HG02973 (cell line): ENCODE data around the gene MMP24.
"Not testable (repeated sequence)": the region's sequence is repeated elsewhere in the genome, so short reads cannot be mapped to it uniquely, and the experiment has no call there.

Source experiments
- ATAC-seq: cut with Tn5 transposase; IDR thresholded peaks from one replicate; pipeline ENCODE4 v1.9.1; 2021; ENCODE audit warnings: moderate library complexity; ENCODE audit not compliant: unreplicated experiment

MMP24 gene

DNA sequence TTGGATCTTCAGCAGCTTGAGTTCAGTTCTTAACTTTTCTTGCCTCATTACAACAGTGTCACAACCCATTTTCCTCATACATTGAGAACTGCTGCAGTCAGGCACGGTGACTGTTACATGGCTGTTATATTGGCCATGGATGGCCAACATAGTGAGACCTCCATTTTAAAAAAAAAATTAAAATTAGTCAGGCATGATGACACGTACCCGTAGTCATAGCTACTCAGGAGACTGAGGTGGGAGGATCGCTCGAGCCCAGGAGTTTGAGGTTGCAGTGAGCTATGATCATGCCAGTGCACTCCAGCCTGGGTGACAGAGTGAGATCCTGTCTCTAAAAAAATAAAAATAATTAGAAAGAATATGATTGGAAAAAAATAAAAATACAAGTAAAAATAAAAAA is 9.9 kb upstream of the MMP24 start:
- ATAC-seq: no peak

DNA sequence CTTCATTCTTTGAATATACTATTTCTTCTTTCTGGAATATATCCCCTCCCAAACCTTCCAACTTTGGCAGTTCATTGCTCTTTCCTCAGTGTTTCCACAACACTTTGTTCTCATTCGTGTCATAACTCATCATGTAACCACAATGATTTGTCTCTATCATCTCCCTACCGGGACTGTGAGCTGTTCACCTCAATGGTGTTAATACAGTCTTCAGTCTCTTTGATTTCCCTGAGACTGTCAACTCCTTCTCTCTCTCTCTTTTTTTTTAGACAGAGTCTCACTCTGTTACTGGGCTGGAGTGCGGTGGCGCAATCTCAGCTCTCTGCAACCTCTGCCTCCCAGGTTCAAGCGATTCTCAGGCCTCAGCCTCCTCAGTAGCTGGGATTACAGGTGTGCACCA is 2.5 kb upstream of the MMP24 start:
- no peak for ATAC-seq

DNA sequence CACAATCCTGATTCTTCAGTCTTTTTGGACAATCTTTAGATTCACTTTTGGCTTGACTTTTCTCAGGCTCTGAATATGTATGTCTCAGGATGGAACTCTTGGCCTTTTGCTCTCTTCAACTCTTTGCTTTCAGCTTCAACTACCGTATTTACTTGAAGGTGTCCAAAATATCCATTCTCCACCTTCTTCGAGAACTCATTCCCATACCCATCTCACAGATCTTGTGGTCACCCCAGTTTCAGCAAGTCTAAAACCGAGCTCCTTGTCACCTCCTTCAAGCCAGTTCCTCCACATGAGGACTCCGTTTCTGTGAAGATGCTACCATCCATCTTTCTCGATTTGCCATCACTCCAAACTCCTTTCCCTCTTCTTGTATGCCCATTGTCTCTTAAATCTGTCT is 2.0 kb upstream of the MMP24 start:
- no peak for ATAC-seq

DNA sequence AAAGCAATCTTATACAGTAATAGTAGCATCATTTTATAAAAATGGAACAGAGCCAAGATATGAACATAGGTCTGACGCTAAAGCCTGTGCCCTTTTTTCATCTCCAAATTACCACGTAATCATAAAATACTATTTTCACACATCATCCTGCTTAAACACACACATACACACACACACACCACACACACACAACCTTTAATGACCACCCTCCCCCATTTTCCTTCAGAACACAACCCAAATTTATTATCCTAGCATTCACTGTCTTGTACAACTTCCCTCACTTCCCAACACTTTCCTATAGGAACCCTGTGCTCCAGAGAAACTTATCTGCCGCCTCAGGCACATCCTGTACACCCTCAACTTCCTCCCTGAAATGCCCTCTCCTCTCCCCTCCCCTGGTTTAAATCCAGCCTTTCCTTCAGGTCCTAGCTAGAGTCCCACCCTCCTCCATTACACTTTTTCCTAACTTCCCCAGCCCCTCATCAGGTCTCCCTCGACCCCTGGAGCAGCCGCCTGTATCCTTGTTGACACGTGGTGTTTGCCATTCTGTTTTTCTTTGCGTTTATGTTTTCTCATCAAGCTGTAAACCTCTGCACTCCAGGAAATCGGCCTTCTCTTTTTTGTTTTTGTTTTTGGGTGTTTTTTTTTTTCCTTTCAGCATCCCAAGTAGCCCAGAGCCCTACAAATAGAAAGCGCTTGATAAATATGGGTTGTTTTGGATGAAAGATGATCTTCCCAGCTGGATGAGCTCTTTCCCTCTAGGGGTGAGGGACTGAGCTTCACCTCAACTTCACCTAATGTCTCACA is 968 bp upstream of the MMP24 start:
- no peak for ATAC-seq

DNA sequence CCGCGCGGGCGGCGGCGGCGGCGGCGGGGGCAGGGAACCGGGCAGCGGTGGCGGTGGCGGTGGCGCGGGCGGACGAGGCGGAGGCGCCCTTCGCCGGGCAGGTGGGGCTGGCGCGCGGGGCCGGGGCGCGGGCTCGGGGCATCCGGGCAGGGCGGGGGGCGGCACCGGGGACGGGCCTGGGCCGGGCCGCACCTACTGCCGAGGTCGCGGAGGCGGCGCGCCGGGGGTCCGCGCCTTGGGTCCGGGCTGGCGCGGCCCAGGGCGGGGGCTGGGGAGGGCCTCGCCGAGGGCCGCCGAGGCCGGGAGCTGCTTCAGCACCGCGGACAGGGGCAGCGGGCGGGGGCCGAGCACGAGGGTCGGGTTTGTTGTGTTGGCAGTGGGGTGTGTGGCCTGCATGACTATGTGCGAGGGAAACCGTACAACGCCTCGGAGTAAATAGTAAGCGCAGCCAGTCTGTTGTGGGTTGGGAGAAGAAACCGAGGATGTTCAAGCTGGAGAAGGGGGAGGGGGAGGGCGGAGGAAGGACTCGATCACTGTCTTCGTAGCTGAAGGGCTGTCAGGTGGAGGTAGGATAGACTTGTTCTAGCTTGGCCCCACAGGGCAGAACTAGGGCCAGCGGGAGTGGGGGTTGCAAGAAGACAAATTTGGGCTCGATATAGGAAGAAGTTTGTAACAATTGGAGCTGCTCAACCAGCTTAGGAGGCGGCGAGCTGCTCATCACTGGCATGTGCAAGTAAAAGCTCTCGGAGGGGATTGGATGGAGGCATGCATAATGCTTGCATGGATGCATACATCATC is 593 bp downstream of the MMP24 start:
- ATAC-seq: no peak

DNA sequence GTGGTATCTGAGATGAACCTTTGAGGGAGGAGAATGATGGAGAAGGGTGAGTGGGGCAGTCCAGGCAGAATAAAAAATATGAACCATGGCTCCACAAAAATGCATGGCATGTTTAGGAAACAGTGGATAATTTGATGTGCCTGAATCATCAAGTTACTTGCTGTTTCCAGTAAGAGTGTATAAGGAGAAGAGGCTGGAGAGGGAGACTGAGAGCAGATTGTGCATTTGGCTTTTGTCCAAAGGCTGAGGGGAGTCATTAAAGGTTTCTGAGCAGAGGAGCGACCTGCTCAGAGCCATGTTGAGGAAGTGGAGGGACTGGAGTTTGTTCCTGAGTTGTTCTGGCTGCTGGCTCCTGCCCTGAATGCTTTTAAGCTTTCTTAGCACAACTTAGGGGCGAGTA is 6.1 kb downstream of the MMP24 start:
- no peak for ATAC-seq

DNA sequence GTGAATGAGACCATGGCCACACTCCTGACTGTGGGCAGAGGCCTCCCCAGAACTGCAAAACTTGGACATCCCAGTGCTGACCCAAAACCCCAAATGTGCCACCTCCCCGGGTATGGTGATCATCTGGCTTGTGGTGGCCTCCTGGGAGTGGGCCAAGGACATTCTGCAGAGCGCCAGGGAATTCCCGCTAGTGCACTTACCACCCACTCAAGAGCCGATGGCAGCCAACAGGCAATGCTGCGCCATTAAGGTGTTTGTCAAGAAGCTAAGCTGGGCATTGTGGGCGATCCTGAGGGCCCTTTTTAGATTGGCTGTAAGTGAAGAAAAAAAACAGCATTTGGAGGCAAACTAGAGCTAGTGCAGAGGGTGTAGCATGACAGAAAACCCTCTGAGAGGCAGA is 9.4 kb downstream of the MMP24 start:
- no peak for ATAC-seq

DNA sequence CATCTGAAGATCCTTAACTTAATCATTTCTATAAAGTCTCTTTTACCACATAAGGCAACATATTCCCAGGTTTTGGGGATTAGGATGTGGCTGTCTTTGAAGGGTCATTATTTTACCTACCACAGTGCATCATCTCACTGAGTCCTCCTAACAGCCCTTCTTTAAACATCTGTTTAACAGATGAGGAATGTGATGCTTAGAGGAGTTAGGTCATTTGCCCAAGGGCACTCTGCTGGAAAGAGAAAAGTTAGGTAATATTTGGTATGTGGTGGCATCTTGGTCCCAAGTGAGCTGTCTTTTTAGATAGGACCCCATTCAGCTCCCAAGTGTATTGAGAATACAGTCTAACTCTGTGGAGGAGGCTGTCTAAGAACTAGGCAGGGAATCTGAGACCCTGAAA is 11.0 kb downstream of the MMP24 start:
- no peak for ATAC-seq

DNA sequence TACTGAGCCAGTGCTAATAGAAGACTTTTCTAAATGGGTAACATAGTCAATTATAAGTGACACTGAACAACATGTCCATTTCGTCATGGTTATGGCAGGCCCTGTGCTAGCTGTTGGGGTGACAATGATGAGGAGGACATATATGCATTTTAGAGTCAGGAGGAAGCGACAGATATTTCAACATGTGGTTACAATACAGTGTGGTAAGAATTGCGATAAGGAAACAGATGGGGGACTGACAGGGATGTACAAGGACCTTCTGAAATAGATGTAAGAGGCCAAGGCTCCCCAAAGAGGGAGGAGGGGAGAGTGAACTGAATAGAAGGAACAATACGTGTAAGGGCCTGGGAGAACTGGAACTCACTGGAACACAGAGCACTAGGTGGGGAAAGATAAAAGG is 11.7 kb downstream of the MMP24 start:
- no peak for ATAC-seq

DNA sequence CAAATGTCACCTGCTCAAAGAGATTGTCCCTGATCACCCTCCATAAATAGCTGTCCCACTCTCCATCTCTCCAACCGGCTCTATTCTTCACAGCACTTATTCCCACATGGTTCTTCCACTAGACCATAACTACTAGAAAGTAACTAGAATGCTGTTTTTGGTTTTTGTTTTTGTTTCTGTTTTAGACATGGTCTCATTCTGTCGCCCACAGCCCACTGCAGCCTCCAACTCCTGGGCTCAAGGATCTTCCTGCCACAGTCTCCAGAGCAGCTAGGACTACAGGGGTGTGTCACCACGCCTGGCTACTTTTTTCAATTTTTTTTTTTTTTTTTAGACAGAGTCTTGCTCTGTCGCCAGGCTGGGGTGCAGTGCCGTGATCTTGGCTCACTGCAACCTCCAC is 12.2 kb downstream of the MMP24 start:
- ATAC-seq: no peak

DNA sequence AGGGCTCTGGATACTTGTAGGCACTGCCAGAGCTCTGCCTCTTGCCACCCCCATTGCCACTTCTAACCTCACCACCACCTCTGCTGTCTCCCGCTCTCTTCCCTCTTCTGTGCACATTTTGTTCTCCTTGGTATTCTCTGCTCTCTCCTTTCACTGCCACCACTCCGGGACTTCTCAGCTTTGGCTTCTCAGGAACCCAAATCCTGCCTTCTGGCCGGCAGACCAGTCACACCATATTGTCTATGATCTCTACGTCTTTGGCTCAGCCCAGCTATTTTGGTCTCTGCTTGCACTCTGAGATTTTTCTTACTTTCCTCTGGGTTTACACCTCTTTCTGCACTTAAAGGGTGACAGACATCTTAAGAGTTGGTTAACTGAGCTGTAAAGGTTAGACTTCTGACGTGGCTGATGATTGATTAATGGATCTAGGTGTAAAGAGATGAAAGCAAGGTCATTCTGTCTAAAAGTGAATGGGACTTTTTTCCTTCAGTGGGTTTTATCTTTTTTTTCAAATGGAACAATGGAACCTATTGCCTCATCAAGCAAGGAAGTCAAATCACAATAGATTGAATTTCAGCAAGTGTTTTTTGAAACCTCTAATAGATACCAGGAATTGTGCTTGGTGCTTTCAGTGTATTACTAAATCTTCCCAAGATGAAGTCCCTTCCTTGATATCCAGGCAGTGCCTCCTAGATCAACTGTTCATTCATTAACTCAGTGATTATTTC is 13.8 kb downstream of the MMP24 start:
- no peak for ATAC-seq

DNA sequence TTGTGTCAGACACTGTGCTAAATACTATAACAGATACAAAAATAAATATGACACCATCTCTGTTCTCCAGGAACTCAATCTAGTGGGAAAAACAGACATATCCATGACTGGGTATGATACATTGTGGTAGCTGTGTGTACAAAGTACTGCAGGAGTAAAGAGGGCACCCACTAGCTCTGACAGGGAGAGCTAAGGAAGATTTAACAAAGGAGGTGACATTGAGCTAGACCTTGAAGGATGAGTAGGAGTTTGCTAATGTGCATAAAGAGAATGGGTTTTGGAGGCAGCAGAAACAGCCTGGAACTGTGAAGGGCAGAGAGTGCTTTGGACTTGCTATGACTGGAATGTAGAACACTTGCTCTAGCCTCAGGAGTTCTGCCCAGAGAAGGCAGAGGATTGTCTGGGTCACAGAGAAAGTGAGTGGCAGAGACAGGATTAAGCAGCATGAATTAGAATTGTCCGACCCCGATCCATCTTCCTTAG is 14.4 kb downstream of the MMP24 start:
- ATAC-seq: no peak

DNA sequence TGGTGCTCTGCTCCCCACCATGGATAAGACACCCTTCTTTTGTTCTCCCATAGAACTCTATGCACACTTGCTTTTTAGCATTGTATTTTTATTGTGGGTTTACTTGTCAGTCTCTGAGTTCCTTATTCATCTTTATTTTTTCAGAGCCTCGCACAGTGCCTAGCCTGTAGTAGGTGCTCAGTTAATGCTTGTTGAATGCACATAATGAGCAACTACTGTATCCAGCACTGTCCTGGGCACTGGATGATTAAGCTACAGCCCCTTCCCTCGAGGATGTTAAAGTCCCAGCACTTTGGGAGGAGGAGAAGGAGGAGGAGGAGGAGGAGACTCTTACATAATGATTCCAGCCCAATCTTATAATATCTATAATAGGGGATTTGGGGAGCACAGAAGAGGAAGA is 16.8 kb downstream of the MMP24 start:
- ATAC-seq: no peak

DNA sequence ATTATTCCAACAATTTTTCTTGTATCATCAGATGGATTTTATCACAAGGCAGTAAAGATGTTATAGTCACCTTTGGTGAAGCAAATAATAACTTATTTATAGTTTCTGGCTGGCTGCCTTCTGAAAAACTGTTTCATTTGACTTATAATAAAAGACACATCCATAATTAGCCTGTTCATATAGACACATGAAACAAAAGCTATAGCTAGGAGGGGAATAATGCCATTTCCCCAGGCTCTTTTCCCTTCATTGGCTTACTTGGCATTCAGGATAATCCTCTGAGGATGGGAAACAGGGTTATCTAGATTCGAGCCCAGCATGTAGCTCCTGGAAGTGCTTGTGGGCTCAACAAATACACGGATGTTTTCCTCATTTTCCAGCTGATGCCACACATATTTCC is 17.5 kb downstream of the MMP24 start:
- no peak for ATAC-seq

DNA sequence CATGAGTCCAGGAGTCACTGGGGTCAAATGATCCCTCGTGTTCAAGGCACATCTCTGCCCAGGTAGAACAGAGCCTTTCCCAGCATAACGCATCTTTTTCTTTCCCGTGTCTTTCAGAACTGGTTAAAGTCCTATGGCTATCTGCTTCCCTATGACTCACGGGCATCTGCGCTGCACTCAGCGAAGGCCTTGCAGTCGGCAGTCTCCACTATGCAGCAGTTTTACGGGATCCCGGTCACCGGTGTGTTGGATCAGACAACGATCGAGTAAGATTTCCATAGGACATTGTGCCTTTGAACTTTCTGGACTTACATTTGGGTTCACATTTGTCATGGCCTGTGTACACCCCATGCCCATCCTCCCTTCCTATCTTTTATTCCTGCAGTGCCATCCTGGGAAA is 20.2 kb downstream of the MMP24 start:
- ATAC-seq: no peak

DNA sequence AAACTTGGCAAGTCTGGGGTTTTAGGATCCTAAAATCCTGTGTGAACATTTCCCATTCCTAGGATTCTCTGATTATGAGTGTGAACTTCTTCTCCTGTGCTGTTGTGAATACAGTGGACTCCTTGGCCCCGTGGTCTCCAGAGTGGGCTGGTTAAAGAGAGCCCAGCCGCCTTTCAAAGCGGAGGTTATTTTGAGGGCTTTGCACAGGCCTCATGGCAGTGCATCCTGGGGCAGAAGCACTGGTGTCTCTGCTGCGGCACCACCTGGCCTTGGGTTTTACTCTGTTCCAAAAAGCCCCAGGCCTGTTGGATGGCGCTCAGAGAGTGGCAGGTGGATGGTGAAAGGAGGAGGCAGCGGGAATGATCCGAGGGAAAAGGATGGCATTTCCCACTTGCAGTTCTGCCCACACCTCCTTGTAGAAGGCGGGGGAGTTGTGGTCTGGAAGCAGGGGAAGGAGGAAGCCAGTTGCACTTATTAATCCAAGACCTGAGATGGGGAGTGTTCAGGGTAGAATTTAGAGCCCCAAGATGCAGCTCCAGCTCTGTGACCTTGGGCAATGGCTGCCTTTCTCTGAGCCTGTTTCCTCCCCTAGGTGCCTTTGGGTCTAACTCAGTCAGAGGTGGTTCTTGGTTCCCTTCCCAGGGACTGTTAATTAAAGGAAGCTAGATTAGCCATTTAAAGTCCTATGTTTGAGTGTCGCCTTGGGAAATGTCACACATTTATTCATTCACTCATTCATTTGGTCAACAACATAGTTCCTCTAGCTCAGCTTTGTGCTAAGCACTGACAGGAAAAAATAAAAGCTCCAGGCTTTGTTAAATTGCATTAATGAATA is 22.4 kb downstream of the MMP24 start:
- no peak for ATAC-seq

DNA sequence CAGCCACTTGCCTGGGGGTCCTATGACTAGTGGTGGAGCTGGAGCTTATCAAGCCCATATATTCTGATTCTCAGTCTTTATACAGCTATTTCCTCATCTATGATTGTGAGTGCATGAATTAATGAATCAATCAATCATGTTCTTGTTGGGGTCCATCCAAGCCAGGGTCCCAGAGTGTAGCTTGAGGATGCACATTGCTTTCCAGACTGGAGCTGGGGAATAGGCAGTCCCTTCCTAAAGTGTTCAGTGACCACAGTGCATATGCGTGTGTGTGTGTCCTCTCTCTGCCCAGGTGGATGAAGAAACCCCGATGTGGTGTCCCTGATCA is 25.1 kb downstream of the MMP24 start:
- ATAC-seq: no peak

DNA sequence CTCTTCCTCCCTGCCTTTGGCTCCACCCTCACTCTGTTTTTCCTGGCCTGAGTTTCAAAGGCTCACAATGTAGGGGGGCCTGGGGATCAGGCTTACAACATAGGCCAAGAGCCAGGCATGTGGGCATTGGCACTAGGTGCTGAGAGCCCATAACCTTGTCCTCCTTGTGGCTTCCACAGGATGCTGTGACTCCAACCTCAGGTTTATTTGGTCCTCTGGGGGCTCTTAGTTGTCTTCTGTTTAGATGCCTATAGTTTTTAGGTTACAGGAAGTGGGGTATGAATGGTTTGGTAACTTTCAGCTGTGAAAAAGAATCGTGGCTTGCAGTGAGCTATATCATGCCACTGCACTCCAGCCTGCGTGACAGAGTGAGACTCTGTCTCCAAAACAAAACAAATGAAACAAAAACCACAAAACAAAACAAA is 25.6 kb downstream of the MMP24 start:
- no peak for ATAC-seq

DNA sequence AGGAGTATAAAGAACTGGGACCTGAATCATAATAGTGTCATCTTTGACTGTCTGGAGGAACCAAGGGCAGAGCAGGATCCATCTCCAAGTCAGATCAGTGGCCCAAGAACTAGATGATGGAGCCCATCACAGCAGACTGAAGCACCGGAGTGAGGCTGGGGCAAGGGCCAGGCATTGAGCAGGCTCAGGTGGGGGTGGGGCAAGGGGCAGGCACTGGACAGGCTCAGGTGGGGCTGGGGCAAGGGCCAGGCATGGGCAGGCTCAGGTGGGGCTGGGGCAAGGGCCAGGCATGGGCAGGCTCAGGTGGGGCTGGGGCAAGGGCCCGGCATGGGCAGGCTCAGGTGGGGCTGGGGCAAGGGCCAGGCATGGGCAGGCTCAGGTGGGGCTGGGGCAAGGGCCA is 26.1 kb downstream of the MMP24 start:
- ATAC-seq: not testable (repeated sequence)

DNA sequence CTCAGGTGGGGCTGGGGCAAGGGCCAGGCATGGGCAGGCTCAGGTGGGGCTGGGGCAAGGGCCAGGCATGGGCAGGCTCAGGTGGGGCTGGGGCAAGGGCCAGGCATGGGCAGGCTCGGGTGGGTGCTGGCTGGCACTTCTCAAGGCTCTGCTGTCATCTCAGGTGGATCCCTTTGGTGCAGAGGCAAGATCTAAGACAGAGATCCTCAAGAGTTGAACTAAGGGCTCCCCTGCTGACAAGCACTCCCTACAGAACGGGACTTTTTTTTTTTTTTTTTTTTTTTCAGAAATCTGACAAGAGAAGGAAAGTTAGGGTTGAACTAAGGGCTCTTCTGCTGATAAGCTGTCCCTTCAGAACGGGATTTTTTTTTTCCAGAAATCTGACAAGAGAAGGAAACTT is 26.5 kb downstream of the MMP24 start:
- ATAC-seq: no peak

DNA sequence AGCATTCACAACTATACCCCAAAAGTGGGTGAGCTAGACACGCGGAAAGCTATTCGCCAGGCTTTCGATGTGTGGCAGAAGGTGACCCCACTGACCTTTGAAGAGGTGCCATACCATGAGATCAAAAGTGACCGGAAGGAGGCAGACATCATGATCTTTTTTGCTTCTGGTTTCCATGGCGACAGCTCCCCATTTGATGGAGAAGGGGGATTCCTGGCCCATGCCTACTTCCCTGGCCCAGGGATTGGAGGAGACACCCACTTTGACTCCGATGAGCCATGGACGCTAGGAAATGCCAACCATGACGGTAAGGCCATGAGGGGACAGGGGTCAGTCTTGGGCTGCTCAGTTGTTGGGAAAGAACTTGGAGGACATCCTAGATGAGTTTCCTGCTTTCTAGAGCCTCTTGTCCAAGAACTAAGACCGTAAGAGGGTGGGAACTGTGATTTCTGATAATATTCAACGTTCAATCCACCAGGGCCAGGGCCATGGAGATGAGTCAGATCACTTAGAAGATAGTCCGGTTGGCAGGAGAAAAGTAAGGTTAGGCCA is 28.0 kb downstream of the MMP24 start:
- ATAC-seq: no peak
